Stimulated activated CD8-positive, alpha-beta memory T cell treated with anti-CD3 and anti-CD28 coated beads, Interleukin-4, amount 100 ng/mL, for 48 hours (primary cell): Measurements from ENCODE around the gene HSD17B13.

ENCODE experiments used
- DNase-seq: peaks from one replicate; pipeline ENCODE4 v3.0.0-alpha.2; 2020

The HSD17B13 gene

DNA sequence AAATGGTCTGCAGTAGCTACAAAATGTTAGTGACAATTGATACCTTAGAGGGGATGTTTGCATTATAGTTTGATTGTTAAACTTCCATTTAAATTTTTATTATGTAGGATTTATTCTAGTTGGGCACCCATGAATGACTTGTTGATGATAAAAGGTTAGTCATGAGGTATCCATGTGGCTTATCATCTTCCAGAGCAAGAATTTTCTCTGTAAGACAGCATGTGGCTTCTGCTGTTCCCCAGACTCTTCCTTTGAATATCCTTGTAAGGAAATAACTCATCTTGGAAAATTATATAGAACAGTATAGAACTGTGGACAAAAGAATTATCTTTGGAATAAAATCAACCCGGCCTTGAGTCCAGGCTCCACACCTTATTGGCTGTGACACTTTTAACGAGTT, 62.2 kb downstream of the HSD17B13 start:
- no peak for DNase-seq

- no peak for DNase-seq
Measured at GRCh38 chr4:87258677-87259076, 64.0 kb downstream of the HSD17B13 start.

DNA sequence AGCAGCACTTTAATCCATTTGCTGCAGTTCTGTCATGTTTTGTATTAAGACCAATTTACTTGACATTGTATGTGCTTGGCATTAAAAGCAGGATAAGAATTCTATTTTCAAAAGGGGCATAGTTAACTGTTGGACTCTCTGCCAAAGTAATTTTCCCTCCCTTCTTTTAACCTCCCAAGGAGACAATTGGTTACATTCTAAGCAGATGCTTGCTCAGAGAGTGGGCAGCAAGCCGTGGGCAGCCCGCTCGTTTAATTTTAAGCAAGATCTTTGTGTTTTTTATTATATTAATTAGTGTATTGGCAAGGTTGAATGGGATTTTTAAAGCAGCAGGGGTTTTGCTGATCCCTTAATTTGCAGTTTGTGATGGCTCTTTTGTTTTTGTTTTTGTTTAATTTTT, 65.2 kb downstream of the HSD17B13 start:
- no peak for DNase-seq

- DNase-seq = no peak
Measured at GRCh38 chr4:87255755-87256154, 66.9 kb downstream of the HSD17B13 start.
